Activated CD4-positive, CD25-positive, alpha-beta regulatory T cell treated with anti-CD3 and anti-CD28 coated beads, Interleukin-2, amount 50 U/mL, for 24 hours (primary cell): ENCODE data around the gene FAM227A.
A peak's percentile ranks its signal among the peaks of the same experiment; 100 is the strongest.

ENCODE experiments used
- ATAC-seq, 2 donors: fragments of 150-1000 bp; cut with Tn5 transposase; one replicate each; pipeline ENCODE4 v1.10.0; 2021; ENCODE audit warnings: mild to moderate bottlenecking in 1 of 2, moderate library complexity in 1 of 2

Gene FAM227A

GRCh38 chr22:38531251-38531938 is 124.8 kb downstream of the FAM227A start:
- ATAC-seq: peak in 1 of 2 donors; percentile 17
